D721Med (cell line): Measurements from ENCODE around the gene SPATA6L.

ENCODE experiments used
- DNase-seq: peaks from one replicate; pipeline ENCODE4 v3.0.0; 2011; ENCODE audit warnings: low spot score; ENCODE audit not compliant: insufficient read length
- FAIRE-seq: peaks from 2 replicates; lab custom pipeline; 2011; peaks lifted over from hg19 to GRCh38; lab: Jason Lieb, UNC
- CTCF ChIP-seq: IDR thresholded peaks from 2 replicates; pipeline ENCODE4 v1.5.1; 2012; ENCODE audit warnings: mild to moderate bottlenecking, control low read depth; ENCODE audit not compliant: insufficient read depth; ENCODE audit errors: missing control alignments

Gene SPATA6L

GRCh38 chr9:4600368-4600767 is 65.9 kb downstream of the SPATA6L start:
- TF ChIP-seq CTCF: no peak
- no peak for DNase-seq
- FAIRE-seq: no peak

DNA sequence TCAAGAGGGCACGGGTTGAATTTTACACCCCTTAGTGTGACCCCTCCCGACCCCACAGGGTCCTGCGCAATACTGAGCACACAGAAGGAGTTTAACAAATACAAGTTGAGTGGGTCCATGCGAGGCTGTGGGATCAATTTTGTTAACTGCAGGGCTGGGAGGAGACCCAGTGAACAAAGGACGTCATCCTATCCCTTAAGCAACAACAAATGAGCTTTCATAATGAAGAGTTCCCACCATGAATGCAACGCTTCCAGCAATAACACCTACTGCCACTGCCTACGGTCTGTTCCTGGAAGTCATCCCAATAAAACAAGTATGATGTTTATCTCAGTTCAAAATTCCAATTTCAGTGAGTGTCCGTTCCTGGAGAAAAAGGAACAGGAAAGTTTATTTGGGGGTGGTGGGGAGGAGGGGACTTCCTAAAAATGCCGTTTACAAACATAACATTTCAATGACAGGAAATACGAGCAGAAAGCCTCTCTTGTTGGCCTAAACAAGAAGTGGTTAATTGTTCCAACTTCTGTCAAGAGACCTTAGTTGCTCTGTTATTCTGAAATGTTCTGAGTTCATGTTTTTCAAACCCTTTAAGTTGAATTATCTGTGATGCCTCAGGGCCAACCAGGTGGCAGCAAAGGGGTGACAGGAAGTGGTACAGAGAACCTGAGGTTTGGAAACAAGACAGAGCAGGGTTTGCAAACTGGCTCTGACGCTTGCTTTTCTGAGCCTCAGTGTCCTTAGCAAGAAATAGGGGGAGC is 69.9 kb downstream of the SPATA6L start:
- DNase-seq: no peak
- TF ChIP-seq CTCF: no peak
- no peak for FAIRE-seq

GRCh38 chr9:4594994-4595393 is 71.3 kb downstream of the SPATA6L start:
- FAIRE-seq (no peak), DNase-seq (no peak)
- TF ChIP-seq CTCF: no peak

- FAIRE-seq (no peak), DNase-seq (no peak)
- no peak for TF ChIP-seq CTCF
These were observed 71.7 kb downstream of the SPATA6L start for GRCh38 chr9:4594545-4594944.

- no peak for TF ChIP-seq CTCF
- DNase-seq (no peak), FAIRE-seq (no peak)
These were observed 73.4 kb downstream of the SPATA6L start for GRCh38 chr9:4592886-4593285.

- FAIRE-seq (no peak), DNase-seq (no peak)
- no peak for TF ChIP-seq CTCF
These were observed 74.0 kb downstream of the SPATA6L start for GRCh38 chr9:4592295-4592694.

- no peak for FAIRE-seq
- TF ChIP-seq CTCF: no peak
These were observed 75.2 kb downstream of the SPATA6L start for GRCh38 chr9:4591123-4591500.

More at GRCh38 chr9:4591123-4591500, 75.2 kb downstream of the SPATA6L start:
- DNase-seq: no peak
